PC-9 (cell line): ENCODE results near the gene DESI1.

Source experiments
- CTCF ChIP-seq: fragments of 200-600 bp; sonication (generic); conservative IDR thresholded peaks from 2 replicates; pipeline ENCODE4 v1.6.1; 2017; ENCODE audit warnings: mixed run types, antibody characterized with exemption, mild to moderate bottlenecking, moderate library complexity
- EZH2 ChIP-seq: fragments of 200-600 bp; sonication (generic); IDR thresholded peaks from 2 replicates; pipeline ENCODE4 v1.8.0; 2017; ENCODE audit warnings: antibody characterized with exemption, low read depth

- no peak for TF ChIP-seq EZH2
- no peak for TF ChIP-seq CTCF
These were observed 33.5 kb downstream of the DESI1 start for GRCh38 chr22:41587347-41587723.
